Mucosa of rectum (tissue), 2 donors: ENCODE data around the gene DUSP14.
"Not testable (repeated sequence)": the region's sequence is repeated elsewhere in the genome, so short reads cannot be mapped to it uniquely, and the experiment has no call there.

Experiments used
- H3K27ac ChIP-seq, 2 donors: one replicate each; pipeline ENCODE4 v1.7.0; 2013; ENCODE audit warnings: inconsistent platforms in 2 of 2, low read depth in 2 of 2, low read length in 2 of 2
- H3K27me3 ChIP-seq, 2 donors: one replicate each; pipeline ENCODE4 v1.7.0; 2013; ENCODE audit warnings: low read length in 2 of 2; ENCODE audit not compliant: control insufficient read depth in 2 of 2, insufficient read depth in 2 of 2
- H3K36me3 ChIP-seq, 2 donors: one replicate each; pipeline ENCODE4 v1.7.0; 2013; ENCODE audit warnings: low read length in 2 of 2; ENCODE audit not compliant: control insufficient read depth in 2 of 2, insufficient read depth in 2 of 2
- H3K4me1 ChIP-seq, 2 donors: one replicate each; pipeline ENCODE4 v1.7.0; 2013; ENCODE audit warnings: low read length in 2 of 2, mild to moderate bottlenecking in 1 of 2; ENCODE audit not compliant: control insufficient read depth in 2 of 2, insufficient read depth in 2 of 2
- H3K4me3 ChIP-seq, 2 donors: one replicate each; pipeline ENCODE4 v1.7.0; 2013; ENCODE audit warnings: low read length in 2 of 2
- H3K9ac ChIP-seq, 2 donors: one replicate each; pipeline ENCODE4 v1.7.0; 2013; ENCODE audit warnings: low read length in 2 of 2, low read depth in 1 of 2, mild to moderate bottlenecking in 1 of 2
- H3K9me3 ChIP-seq, 2 donors: one replicate each; pipeline ENCODE4 v1.7.0; 2013; ENCODE audit warnings: low read length in 2 of 2; ENCODE audit not compliant: control insufficient read depth in 2 of 2
- donor health status: healthy.
- donor health status: Normal muscosa, but diverticular disease.

Gene DUSP14

DNA sequence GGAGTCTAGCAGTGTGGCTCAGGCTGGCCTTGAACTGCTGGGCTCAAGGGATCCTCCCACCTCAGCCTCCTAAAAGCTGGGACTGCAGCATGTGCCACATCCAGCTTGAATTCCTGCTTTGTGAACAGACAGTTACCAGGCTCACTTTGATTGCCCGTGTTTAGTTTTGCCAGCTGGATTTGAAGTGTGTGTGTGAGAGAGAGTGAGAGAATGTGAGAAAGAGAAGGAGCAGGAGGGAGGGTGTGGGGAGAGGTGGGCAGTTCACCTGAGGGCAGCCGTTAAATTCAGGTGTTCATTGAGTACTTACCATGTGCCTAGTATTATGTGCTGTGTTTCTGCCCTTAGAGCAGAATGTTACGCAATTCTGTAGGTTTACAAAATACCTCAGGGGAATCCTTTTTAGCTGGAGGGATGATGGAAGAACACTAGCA lies 4.7 kb downstream of the DUSP14 start:
- Histone ChIP-seq H3K9ac (no peak overlapping the region), H3K4me1 (peaks cover 0 to 10% of the 10 kb centered on the region in 2 donors), H3K27me3 (no peaks in the 10 kb centered on the region), H3K36me3 (no peaks in the 10 kb centered on the region), H3K9me3 (no peaks in the 10 kb centered on the region), H3K4me3 (no peak overlapping the region), H3K27ac (no peak overlapping the region)

DNA sequence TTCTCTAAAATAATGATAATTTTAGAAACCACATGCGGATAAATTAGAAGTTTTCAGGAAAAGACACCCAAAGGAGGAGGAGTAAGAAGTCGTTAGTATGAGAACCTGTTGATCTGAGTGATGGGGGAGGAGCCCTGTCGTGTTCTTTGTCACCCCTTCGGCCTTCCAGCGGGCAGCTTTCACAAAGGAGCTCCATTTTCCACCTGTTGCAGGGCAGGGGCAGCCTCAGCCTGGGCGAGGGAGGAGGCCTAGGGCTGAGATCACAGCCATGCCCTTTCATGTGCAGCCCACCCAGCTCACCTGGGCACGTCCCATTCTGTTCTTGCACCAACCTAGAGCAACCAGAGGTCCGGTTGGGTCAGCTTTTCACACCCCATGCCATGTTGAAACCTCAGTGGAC lies 5.3 kb downstream of the DUSP14 start:
- no peak overlapping the region for H3K4me3 ChIP-seq
- no peak overlapping the region for H3K27ac ChIP-seq
- H3K27me3 ChIP-seq: no peaks in the 10 kb centered on the region
- peaks cover 0 to 10% of the 10 kb centered on the region in 2 donors for H3K4me1 ChIP-seq
- no peaks in the 10 kb centered on the region for H3K36me3 ChIP-seq
- no peaks in the 10 kb centered on the region for H3K9me3 ChIP-seq
- no peak overlapping the region for H3K9ac ChIP-seq

DNA sequence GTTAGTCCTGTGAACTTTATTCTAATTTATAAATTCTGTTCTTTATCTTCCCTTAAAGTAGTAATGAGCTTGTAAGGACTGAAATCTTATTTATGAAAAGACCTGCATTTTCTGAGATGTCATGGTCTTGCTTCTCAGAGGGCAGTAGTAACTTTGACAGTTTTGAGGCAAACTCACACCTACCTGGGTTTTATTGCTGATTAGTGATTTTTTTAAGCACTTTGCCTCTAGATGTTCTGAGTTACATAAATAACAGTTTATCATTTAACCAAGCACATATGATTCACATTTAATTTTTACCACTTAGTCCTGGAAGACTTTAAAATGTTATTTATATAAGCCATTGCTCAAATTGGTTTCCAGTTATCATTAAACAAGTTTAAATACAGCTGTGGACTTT lies 10.7 kb downstream of the DUSP14 start:
- Histone ChIP-seq H3K9ac (no peak overlapping the region), H3K36me3 (no peaks in the 10 kb centered on the region), H3K27ac (no peak overlapping the region), H3K27me3 (no peaks in the 10 kb centered on the region), H3K9me3 (no peaks in the 10 kb centered on the region), H3K4me3 (no peak overlapping the region), H3K4me1 (no peaks in the 10 kb centered on the region)

DNA sequence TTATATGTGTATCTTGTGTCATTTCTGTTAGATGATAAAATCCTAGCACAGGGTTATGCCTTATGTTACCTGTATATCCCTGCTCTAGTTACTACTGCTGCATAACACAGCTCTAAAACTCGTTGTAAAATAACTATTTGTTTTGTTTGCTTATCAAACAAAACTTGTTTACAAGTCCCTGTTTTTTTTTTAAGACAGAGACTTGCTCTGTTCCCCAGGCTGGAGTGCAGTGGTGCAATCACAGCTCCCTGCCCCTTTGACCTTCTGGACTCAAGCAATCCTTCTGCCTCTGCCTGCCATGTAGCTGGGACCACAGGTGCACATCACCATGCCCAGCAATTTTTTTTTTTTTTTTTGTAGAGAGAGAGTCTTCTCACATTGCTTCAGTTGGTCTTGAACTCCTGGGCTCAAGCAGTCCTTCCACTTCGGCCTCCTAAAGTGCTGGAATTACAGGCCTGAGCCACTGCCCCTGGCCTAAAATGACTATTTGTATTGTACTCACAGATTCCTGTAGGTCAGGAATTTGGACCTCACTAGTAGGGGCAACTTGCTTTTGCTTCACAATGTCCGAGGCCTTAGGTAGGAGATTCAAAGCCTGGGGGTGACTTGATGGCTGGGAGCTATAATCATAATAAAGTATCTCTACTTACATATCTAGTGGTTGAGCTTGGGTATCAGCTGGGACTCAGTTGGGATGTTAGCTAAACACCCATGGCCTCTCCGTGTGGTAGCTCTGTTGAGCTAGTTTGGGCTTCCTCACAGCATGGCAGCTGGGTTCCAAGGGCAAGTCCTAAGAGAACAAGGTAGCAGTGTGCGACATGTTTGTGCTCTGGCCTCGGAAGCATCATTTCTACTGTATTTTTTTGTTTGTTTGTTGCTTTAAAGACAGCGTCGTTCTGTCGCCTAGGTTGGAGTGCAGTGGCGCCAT lies 12.6 kb downstream of the DUSP14 start:
- H3K4me1 ChIP-seq: no peaks in the 10 kb centered on the region
- H3K9ac ChIP-seq: no peak overlapping the region
- no peaks in the 10 kb centered on the region for H3K9me3 ChIP-seq
- H3K27ac ChIP-seq: no peak overlapping the region
- H3K4me3 ChIP-seq: no peak overlapping the region
- H3K27me3 ChIP-seq: no peaks in the 10 kb centered on the region
- no peaks in the 10 kb centered on the region for H3K36me3 ChIP-seq

DNA sequence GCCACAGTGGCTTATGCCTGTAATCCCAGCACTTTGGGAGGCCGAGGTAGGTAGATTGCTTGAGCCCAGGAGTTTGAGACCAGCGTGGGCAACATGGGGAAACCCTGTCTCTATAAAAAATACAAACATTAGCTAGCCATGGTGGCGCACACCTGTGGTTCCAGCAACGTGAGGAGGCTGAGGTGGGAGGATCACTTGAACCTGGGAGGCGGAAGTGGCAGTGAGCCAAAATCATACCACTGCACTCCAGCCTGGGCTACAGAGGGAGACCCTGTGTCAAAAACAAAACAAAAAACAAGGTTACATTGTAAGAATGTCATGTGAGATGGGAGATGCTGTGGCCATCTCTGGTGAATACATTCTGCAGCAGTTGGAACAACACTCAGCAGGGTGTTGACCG lies 13.5 kb downstream of the DUSP14 start:
- Histone ChIP-seq H3K4me3 (no peak overlapping the region), H3K9ac (no peak overlapping the region), H3K9me3 (no peaks in the 10 kb centered on the region), H3K36me3 (no peaks in the 10 kb centered on the region), H3K27ac (no peak overlapping the region), H3K27me3 (no peaks in the 10 kb centered on the region), H3K4me1 (no peaks in the 10 kb centered on the region)

DNA sequence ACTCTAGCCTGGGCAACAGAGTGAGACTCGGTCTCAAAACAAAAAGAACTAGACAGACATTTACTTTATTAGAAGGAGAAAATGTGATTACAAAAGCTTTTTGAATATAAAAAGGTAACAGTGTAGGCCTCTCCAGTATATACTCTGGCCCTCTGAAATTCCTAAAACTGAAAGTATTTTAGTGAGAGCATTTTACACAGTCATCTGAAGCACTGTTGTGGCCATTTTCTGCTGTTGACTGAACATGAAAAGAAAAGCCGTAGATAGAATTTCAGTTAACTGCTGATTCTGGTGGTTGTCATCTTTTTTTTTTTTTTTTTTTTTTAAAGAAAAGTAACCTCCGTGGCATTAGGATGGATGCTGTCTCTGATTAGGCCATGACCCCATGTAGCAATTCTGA lies 15.6 kb downstream of the DUSP14 start:
- H3K9me3 ChIP-seq: no peaks in the 10 kb centered on the region
- no peaks in the 10 kb centered on the region for H3K36me3 ChIP-seq
- no peak overlapping the region for H3K4me3 ChIP-seq
- H3K27ac ChIP-seq: no peak overlapping the region
- no peak overlapping the region for H3K9ac ChIP-seq
- no peaks in the 10 kb centered on the region for H3K4me1 ChIP-seq
- H3K27me3 ChIP-seq: no peaks in the 10 kb centered on the region

DNA sequence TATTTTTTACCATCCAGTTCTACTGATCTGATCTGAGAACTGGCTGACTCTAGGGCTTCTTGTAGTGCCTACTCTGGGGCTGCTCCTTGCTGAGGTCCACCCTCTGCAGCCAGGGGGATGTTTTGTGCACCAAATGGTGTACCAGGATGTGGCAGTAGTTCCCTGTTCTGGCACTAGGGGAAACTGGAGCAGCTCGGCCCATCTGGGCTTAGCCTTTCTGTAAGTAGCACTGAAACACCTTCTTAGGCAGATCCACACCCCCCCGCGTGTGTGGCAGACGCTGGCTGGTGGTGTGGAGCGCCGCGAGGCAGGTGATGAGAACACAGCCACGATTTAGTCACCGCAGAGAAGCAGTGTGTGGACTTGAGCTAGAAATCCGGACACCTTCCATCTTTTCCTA lies 17.0 kb downstream of the DUSP14 start:
- H3K36me3 ChIP-seq: no peaks in the 10 kb centered on the region
- H3K27me3 ChIP-seq: no peaks in the 10 kb centered on the region
- no peaks in the 10 kb centered on the region for H3K9me3 ChIP-seq
- H3K9ac ChIP-seq: no peak overlapping the region
- H3K27ac ChIP-seq: no peak overlapping the region
- H3K4me3 ChIP-seq: no peak overlapping the region
- no peaks in the 10 kb centered on the region for H3K4me1 ChIP-seq

DNA sequence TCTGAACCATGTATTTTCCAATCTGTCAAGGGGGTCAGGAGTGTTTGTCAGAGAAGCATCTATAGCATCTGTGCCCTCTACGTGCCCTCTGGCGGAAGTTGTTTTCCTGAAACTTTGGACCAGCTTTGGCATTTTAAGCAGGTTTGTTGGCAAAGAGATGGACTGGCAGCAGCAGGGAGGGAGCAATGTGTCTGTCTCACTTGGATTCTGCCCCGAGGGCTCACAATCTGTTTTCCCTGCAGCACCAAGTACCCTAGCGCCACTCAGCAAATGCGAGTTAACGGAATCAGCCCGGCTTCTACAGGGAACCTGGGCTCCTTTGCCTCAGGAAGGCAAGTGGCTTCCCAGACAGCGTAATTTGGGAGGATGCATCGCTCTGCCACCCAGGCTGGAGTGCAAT lies 17.4 kb downstream of the DUSP14 start:
- no peaks in the 10 kb centered on the region for H3K4me1 ChIP-seq
- H3K27ac ChIP-seq: no peak overlapping the region
- H3K27me3 ChIP-seq: no peaks in the 10 kb centered on the region
- no peak overlapping the region for H3K4me3 ChIP-seq
- no peak overlapping the region for H3K9ac ChIP-seq
- H3K9me3 ChIP-seq: no peaks in the 10 kb centered on the region
- H3K36me3 ChIP-seq: no peaks in the 10 kb centered on the region

DNA sequence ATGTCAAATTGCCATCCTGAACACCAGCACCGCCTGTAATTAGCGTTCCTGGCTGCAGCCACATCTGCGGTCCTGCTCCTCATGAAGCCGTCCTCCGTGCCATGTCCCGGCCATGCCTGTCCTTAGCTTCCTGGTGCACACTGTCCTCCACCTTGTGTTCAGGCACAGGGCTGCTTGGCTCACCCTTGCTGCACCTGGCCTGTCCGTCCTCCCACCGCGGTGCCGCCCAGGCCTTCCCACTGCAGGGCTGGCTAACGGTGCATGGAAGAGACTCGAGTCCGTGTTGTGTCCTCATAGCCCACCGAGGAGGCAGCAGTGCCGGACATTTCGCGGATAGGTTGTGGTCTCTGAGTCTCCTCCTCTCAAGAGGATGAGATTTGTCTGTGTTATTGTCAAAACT lies 20.4 kb downstream of the DUSP14 start:
- Histone ChIP-seq H3K4me1 (no peaks in the 10 kb centered on the region), H3K4me3 (no peak overlapping the region), H3K36me3 (peaks cover 11 to 12% of the 10 kb centered on the region in 2 donors), H3K9me3 (no peaks in the 10 kb centered on the region), H3K27me3 (no peaks in the 10 kb centered on the region), H3K27ac (no peak overlapping the region), H3K9ac (no peak overlapping the region)

DNA sequence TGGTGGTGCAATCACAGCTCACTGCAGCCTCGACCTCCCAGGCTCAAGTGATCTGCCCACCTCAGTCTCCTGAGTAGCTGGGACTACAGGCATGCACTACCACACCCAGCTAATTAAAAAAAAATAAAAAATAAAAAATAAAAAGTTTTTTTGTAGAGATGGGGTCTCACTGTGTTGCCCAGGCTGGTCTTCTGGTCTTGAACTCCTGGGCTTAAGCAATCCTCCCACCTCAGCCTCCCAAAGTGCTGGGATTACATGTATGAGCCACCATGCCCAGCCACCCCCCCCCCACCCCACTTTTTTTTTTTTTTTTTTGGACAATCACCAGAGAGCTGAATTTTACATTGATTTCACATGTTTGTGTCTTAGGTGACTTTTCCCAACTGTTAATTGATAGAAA lies 22.0 kb downstream of the DUSP14 start:
- H3K27me3 ChIP-seq, H3K4me3 ChIP-seq, H3K27ac ChIP-seq, H3K4me1 ChIP-seq, H3K9me3 ChIP-seq, H3K9ac ChIP-seq: not testable (repeated sequence)
- H3K36me3 ChIP-seq: peaks cover 12 to 13% of the 10 kb centered on the region in 2 donors
